Globus pallidus (tissue), 1 donor: Measurements from ENCODE around the gene MKRN2OS.
"Not testable (repeated sequence)": the region's sequence is repeated elsewhere in the genome, so short reads cannot be mapped to it uniquely, and the experiment has no call there.

Source experiments
- DNase-seq: peaks from one replicate; pipeline ENCODE4 v3.0.0-alpha.2; 2015; ENCODE audit warnings: low spot score

Gene MKRN2OS

DNA sequence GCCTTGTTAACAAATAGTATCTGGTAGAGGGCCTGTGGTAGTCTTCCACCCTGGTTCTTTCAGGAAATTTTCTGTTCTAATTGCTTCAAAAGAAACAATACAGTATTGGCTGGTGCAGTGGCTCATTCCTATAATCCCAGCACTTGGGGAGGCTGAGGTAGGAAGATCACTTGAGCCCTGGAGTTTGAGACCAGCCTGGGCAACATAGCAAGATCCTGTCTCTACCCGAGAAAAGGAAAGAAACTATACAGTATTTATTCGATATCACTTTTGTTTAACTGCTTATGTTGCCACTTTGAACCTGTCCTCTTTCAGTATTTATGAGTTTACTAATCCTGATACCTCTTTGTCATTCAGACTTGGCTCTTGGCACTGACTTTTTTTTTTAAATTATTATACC is 16.1 kb upstream of the MKRN2OS start:
- no peak for DNase-seq

DNA sequence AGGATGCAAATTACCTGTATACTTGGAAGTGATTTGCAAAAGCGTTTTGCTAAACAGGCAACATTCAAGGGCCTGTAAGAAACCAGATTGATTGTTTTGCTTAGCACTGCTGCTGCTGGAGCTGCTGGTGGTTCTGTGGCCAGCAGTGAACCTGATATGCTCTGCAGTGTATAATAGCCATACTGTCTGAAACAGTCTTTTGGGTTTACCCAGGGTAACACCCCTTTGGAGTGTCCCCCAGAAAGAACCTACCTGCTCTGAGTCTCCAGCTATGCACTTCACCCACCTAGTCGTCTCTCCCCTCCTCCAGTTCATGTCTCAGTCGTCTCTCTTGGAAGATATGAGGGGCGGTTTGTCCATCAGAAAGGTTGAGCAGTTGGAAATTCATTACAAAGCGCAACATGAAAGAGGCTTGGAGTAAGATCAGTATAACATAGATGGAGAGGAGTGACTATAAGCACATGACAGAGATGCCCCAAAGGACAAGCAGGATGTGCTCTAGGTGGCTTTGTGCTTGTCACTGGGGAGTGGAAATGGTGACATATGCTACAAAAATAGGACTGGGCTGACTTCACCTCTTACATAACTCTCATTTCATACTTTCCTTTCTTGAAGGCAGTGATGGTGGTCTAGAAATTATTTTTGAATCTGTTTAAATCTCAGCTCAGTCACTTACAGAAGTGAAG is 15.3 kb upstream of the MKRN2OS start:
- DNase-seq, result no peak

DNA sequence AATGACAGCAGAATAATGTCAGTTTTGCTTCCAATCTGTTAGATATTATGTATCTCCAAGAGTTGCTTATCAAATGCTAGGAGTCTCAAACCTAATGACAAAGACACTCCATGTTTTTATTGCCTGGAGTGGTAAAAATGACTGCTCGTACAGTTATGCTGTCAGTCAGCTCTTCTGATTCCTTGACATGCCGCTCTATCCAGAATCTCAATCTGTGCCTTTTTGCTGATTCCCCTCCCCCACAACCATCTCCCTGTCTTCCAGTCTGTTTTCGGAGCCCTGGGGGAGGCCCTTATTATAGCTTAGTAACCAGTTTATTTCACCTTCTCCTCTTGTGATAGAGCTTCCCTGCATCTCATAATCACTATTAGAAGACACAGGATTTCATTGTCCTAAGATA is 14.2 kb upstream of the MKRN2OS start:
- DNase-seq, result no peak

DNA sequence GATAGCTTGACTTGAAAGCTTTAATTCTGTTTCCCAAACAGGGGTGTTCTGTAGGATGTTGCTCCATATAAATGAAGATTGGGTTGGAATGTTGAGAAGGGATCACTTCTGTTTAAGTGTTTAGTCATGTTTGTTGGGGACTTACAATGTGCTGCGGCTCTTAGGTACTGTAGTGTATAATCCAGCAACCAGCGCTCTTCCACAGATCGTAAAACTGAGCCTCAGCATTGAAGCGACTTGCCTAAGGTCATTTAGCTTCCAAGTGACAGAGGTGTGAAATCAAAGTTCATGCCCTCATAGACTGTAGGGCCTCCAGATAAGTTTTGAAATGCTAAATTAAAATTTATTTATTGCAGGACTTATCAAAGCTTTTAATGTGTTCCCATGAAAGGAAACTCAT is 13.4 kb upstream of the MKRN2OS start:
- no peak for DNase-seq

DNA sequence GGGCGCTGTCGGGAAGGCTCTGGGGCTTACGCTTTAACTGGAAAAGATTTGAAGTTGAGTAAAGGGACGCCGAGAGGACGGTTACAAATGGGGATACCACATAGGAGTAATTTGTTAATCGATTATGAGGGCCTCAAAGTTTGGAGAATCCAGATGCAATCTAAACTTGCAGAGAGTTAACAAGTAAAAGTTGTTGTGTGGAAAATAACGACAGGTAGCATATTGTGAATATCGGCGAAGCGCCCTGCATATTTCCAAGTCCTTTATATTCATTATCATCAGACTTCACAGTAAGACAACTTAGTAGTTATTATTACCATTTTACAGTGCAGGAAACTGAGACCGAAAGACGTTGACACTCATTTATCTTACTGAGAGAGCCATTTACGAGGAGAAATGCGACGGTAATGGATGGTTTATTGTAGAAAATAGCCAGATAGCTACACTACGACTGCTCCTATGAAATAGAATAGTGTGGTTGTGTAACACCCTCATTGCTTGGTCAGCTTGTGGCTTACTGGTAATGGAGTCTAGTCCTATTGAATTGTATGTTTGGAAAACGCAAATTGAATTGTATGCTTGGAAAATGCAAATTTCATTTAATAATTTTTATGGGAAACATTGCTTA is 12.3 kb upstream of the MKRN2OS start:
- no peak for DNase-seq

- DNase-seq, result peak; percentile 82
Observed at GRCh38 chr3:12556690-12557472, 11.6 kb upstream of the MKRN2OS start, which contains the start of gene MKRN2. TSS of gene MKRN2 (plus strand) at chr3:12557087. CDS start at chr3:12557151, 64 bp downstream.

DNA sequence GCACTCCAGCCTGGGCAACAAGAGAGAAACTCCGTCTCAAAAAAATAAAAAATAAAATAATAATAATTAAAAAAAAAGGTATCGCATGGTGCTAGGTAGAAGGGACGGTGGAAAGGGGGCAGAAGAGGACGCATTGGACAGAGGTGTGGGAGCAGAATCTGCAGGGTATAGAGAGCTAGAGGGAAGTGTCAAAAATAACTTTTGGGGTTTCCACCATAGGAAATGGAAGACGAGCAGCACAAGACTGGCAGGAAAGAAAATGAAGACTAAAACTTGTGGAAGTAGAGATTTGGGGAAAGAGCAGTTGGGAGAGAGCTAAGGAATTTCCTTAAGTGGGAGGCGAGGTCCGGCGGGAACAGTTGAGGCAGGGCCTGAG is 11.0 kb upstream of the MKRN2OS start:
- no peak for DNase-seq

- DNase-seq, result peak; percentile 31
Observed at GRCh38 chr3:12553921-12554391, 8.7 kb upstream of the MKRN2OS start.

DNA sequence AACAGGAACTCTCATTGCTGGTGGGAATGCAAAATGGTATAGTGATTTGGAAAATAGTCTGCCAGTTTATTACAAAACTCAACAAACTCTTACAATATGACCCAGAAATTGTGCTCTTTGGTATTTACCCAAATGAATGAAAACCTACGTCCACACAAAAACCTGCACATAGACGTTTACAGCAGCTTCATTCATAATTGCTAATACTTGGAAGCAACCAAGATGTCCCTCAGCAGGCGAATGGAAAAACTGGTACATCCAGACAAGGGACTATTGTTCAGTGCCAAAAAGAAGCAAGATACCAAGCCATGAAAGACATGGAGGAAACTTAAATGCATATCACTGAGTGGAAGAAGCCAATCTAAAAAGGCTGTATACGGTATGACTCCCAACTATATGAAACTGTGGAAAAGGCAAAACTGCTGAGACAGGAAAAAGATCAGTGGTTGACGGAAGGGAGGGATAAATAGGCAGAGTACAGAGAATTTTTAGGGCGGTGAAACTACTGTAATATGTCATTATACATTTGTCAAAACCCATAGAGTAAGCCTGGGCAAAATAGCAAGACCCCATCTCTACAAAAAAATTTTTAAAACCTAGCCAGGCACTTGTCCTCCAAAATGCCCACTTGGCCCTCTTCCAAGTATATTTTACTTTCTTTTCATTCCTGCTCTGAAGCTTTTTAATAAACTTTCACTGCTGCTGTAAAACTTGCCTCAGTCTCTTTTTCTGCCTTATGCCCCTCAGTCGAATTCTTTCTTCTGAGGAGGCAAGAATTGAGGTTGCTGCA is 4.9 kb upstream of the MKRN2OS start:
- no peak for DNase-seq

DNA sequence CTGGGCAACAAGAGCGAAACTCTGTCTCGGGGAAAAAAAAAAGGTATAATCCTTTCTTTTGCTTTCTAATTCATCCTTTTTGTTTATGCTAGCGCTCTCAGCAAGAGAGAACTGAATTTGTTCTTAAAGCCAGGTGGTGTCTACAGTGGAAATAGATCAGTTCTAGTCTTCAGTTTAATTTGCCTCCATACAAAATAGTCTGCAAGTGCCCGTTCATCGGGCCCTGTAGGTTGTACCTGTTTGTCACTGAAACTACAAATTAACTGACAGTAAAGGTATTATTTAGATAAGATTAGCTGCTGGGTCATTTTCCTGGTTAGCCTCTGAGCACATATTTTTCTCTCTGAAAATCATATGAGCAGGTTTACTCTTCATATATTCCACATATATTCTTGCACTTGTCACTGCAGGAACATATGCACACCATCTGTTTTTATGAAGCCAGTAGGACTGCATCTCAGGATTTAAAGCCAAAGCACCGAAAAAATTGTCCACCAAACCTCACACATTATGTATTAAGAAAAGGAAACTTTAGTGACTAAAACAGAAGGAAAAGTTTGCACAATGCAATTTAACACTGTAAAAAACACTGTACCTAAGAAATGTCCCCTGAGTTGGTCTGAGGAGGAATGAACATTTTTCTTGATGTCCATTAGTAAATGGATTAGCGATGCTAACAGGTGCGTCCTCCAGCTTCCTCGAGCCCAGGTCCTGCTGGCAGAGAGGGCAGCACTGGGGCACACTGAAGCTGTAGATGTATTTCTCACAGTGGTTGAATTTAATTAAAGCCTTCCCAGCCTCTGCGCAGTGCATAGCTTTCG is 437 bp downstream of the MKRN2OS start:
- DNase-seq, result no peak

GRCh38 chr3:12543497-12543896 is 1.8 kb downstream of the MKRN2OS start:
- DNase-seq, result not testable (repeated sequence)

GRCh38 chr3:12541625-12542024 is 3.7 kb downstream of the MKRN2OS start:
- DNase-seq, result no peak

DNA sequence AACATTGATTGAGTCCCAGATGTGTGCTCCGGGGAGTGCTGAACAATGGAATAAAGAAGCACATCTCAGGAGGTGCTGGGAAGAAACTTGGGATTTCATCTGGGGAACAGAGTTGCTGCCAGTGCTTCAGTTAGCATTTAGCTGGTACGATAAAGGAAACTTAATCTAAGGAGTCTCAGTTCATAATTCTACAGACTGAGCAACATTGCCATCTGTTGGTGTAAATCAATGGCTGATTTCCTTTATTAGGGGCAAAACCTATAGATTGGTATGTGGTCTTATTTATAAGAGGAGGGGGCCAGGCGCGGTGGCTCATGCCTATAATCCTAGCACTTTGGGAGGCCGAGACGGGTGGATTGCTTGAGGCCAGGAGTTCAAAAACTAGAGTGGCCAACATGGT is 8.9 kb downstream of the MKRN2OS start:
- DNase-seq, result no peak

- no peak for DNase-seq
Observed at GRCh38 chr3:12532182-12532581, 13.1 kb downstream of the MKRN2OS start.

DNA sequence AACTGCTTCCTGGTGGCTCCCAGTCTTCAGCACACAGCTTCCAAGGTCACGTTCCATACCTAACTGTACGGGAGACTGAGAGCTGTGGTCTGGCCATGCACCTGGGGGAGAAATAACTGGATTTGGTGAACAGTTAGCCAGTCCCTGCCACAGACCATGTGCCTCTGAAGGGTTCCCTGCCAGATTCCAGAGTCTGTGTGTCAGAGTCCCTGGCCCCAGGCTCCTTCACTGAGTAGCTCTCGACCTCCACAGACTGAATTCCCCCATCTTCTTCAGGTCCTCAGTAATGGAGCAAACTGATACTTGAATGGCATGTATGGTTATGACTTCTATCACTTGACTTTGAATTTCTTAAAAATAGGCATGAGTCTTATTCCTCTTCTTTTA is 17.5 kb downstream of the MKRN2OS start:
- no peak for DNase-seq

- DNase-seq, result no peak
Observed at GRCh38 chr3:12522721-12523120, 22.6 kb downstream of the MKRN2OS start.

- DNase-seq, result no peak
Observed at GRCh38 chr3:12521010-12521409, 24.3 kb downstream of the MKRN2OS start.

DNA sequence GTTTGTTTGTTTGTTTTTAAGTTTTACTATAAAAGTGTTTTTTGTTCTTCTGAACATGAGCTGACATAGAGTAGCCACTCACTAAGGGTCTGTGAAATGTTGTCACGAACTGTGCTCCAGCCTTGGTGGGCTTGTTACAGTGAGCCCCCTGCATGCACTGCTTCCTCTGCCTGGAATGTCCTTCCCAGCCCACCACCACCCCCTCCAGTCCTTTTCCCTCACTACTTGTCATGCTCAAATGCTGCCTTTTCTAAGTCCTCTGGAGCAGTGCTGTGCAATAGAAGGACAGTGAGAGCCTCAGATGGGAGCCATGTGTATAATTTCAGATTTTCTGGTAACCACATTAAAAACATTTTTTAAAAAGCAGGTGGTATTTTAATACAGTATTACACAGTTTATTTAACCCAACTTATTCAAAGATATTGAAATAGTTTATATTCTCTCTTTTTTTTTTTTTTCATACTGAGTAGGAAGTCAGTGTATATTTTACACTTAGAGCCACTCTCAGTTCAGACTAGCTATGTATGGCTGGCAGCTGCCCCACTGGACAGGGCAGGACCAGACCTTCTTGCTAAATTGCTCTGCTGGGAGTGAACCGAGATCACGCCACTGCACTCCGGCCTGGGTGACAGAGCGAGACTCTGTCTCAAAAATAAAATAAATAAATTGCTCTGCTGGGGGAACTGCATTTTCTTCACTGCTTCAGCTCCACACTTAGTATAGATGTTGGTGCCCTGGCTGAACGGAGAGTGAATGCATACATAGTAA is 26.9 kb downstream of the MKRN2OS start:
- DNase-seq, result no peak

- no peak for DNase-seq
Observed at GRCh38 chr3:12516873-12517272, 28.4 kb downstream of the MKRN2OS start.

DNA sequence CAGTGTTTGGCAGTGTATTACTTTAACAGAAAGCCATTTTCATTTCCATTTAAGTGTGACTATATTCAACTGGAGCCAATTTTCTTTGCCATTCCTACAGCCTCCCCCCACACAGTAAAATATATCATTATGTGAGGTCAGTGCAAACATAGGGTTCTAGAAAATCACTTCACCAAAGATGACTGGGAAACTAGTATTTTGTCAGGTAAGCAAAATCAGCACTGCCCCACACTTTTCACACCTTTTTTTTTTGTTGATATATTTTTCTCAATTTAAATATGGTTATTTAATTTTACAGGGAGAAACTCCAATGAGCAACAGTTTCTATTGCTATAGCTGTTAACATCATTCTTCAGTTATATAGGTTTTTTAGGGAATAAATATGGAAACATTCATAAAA is 29.7 kb downstream of the MKRN2OS start:
- DNase-seq, result no peak
